CD14-positive monocyte (primary cell): Measurements from ENCODE around the gene CENPU. TPM values are rescaled to one million over a fixed set of nuclear protein-coding genes. Genes with fewer than 3 reads are reported as not detected.
A peak's percentile ranks its signal among the peaks of the same experiment; 100 is the strongest.
"Not testable (repeated sequence)": the region's sequence is repeated elsewhere in the genome, so short reads cannot be mapped to it uniquely, and the experiment has no call there.

Experiments
- DNase-seq, 3 donors: peaks; one replicate each; pipeline ENCODE4 v3.0.0-alpha.2; 2011 to 2022
- H2AFZ ChIP-seq: 2 replicates; pipeline ENCODE4 v1.6.0; 2012; ENCODE audit warnings: mild to moderate bottlenecking, low read depth, low read length, inconsistent platforms; ENCODE audit not compliant: insufficient read depth, poor library complexity, severe bottlenecking
- H3K27ac ChIP-seq, 2 donors: 1 replicate in 1 of 2; 2 replicates in 1 of 2; pipeline ENCODE4 v1.5.1; 2012 to 2013; ENCODE audit warnings: low read length in 2 of 2, control low read depth in 1 of 2, inconsistent platforms in 1 of 2, low read depth in 1 of 2, mild to moderate bottlenecking in 1 of 2
- H3K27me3 ChIP-seq, 2 donors: one replicate each; pipeline versions ENCODE4 v1.6.0 to v1.6.1; 2011 to 2013; ENCODE audit warnings: low read length in 2 of 2; ENCODE audit not compliant: control insufficient read depth in 2 of 2, insufficient read depth in 2 of 2
- H3K36me3 ChIP-seq, 2 donors: replicated peaks in 1 of 2; 1 replicate in 1 of 2; 2 replicates in 1 of 2; pipeline versions ENCODE4 v1.5.1 to v1.6.1; 2012 to 2013; ENCODE audit warnings: low read length in 2 of 2, control low read depth in 1 of 2, inconsistent platforms in 1 of 2, mild to moderate bottlenecking in 1 of 2; ENCODE audit not compliant: insufficient read depth in 2 of 2, control insufficient read depth in 1 of 2
- H3K4me1 ChIP-seq, 2 donors: 1 replicate in 1 of 2; 2 replicates in 1 of 2; pipeline versions ENCODE4 v1.5.1 to v1.6.1; 2012 to 2013; ENCODE audit warnings: low read length in 2 of 2, control low read depth in 1 of 2, inconsistent platforms in 1 of 2, mild to moderate bottlenecking in 1 of 2, moderate library complexity in 1 of 2; ENCODE audit not compliant: insufficient read depth in 2 of 2, control insufficient read depth in 1 of 2
- H3K4me2 ChIP-seq: replicated peaks from 2 replicates; pipeline ENCODE3; 2012; ENCODE audit warnings: low read length, moderate library complexity, mild to moderate bottlenecking; ENCODE audit not compliant: poor library complexity, severe bottlenecking; ENCODE audit errors: extremely low read depth
- H3K4me3 ChIP-seq, 3 experiments: fragments of 200-600 bp in 1 of 3; sonication (generic) in 1 of 3; replicated peaks in 1 of 3; 1 replicate in 2 of 3; 2 replicates in 1 of 3; pipeline ENCODE4 v1.5.1; 2011 to 2013; ENCODE audit warnings: low read length in 3 of 3, mild to moderate bottlenecking in 3 of 3, control low read depth in 2 of 3, low read depth in 2 of 3, inconsistent platforms in 1 of 3, moderate library complexity in 1 of 3
- H3K79me2 ChIP-seq: 2 replicates; pipeline ENCODE4 v1.6.0; 2012; ENCODE audit warnings: mild to moderate bottlenecking, control low read depth, inconsistent platforms, low read length, moderate library complexity; ENCODE audit not compliant: insufficient read depth
- H3K9ac ChIP-seq: 2 replicates; pipeline ENCODE4 v1.6.0; 2017; ENCODE audit warnings: low read length, mild to moderate bottlenecking; ENCODE audit not compliant: insufficient read depth, poor library complexity, severe bottlenecking
- H3K9me3 ChIP-seq, 2 donors: replicated peaks in 1 of 2; 1 replicate in 1 of 2; 2 replicates in 1 of 2; pipeline versions ENCODE4 v1.5.1 to v1.6.1; 2012 to 2013; ENCODE audit warnings: low read length in 2 of 2, control low read depth in 1 of 2; ENCODE audit not compliant: control insufficient read depth in 1 of 2, insufficient read depth in 1 of 2
- H4K20me1 ChIP-seq: 2 replicates; pipeline ENCODE4 v1.6.0; 2012; ENCODE audit warnings: mild to moderate bottlenecking, low read length, control low read depth, moderate library complexity; ENCODE audit not compliant: insufficient read depth
- H3K27ac Mint-ChIP-seq, 7 donors: one replicate each; pipeline ENCODE4 v1.8.0; 2020; ENCODE audit warnings: mild to moderate bottlenecking in 7 of 7, mixed read lengths in 7 of 7, moderate library complexity in 6 of 7, inconsistent platforms in 2 of 7
- H3K27me3 Mint-ChIP-seq, 3 donors: one replicate each; pipeline ENCODE4 v1.8.0; 2021 to 2022; ENCODE audit warnings: low read depth in 3 of 3, mild to moderate bottlenecking in 3 of 3, mixed read lengths in 3 of 3, moderate library complexity in 3 of 3, inconsistent platforms in 1 of 3
- H3K36me3 Mint-ChIP-seq, 2 donors: one replicate each; pipeline ENCODE4 v1.8.0; 2020; ENCODE audit warnings: mixed read lengths in 2 of 2, inconsistent platforms in 1 of 2, mild to moderate bottlenecking in 1 of 2
- H3K4me1 Mint-ChIP-seq: one replicate; pipeline ENCODE4 v1.8.0; 2020; ENCODE audit warnings: mild to moderate bottlenecking, mixed read lengths
- H3K4me3 Mint-ChIP-seq, 2 donors: one replicate each; pipeline ENCODE4 v1.8.0; 2020; ENCODE audit warnings: mild to moderate bottlenecking in 2 of 2, mixed read lengths in 2 of 2, moderate library complexity in 1 of 2
- H3K9me3 Mint-ChIP-seq, 7 donors: one replicate each; pipeline ENCODE4 v1.8.0; 2020 to 2022; ENCODE audit warnings: mixed read lengths in 7 of 7, mild to moderate bottlenecking in 6 of 7, moderate library complexity in 6 of 7, inconsistent platforms in 2 of 7
- WGBS: methylation state at CpG from one replicate; pipeline ENCODE4 v1.1.5; 2013; ENCODE audit warnings: missing lambda C conversion rate; ENCODE audit not compliant: insufficient coverage; 5-methylcytosine and 5-hydroxymethylcytosine counted together
- intact Hi-C, 2 donors: fragments of 100-400 bp; cut with micrococcal nuclease; formaldehyde crosslinking; loops; one replicate each; pipeline versions ENCODE4 v1.15.0 to v1.15.1; 2023
- polyA minus RNA-seq: library from RNA; depleted of rRNA, polyadenylated mRNA; stranded (reverse); fragments of >200 nt; gene quantifications from 2 replicates; pipeline ENCODE4 v1.2.3, GENCODE V29; 2012
- polyA plus RNA-seq, 3 donors: library from polyadenylated mRNA; depleted of rRNA in 1 of 3; unstranded in 2 of 3; stranded (reverse) in 1 of 3; fragments of 300-500 nt in 2 of 3; fragments of >200 nt in 1 of 3; fragmentation: Illumina TruSeq in 2 of 3; gene quantifications; 1 replicate in 2 of 3; 2 replicates in 1 of 3; pipeline ENCODE4 v1.2.3, GENCODE V29; 2012 to 2021
- total RNA-seq, 12 experiments: library from RNA in 1 of 12; stranded (reverse) in 1 of 12; fragments of 120-200 nt in 1 of 12; gene quantifications; one replicate each; pipeline ENCODE4 v1.2.4 and lab custom pipeline; 2013 to 2026; ENCODE audit warnings: mixed read lengths in 6 of 12, inconsistent platforms in 1 of 12
- TF ChIP-seq, protein P1 (sequence below): fragments of 200-600 bp; IDR thresholded peaks from one replicate; pipeline ENCODE4 v1.8.0; 2022; ENCODE audit warnings: antibody characterized with exemption, mild to moderate bottlenecking

Gene CENPU
- total RNA-seq (2013) = 3.8 TPM
- polyA plus RNA-seq = 1 to 10 TPM; 1.2 to 1.6 (median 1.5) TPM
- polyA minus RNA-seq = 0.56 and 0.69 TPM in 2 replicates
- 3.9 to 23.1 (median 8.3) reads per million in 11 experiments for total RNA-seq (lab: John Stamatoyannopoulos, UW)

DNA sequence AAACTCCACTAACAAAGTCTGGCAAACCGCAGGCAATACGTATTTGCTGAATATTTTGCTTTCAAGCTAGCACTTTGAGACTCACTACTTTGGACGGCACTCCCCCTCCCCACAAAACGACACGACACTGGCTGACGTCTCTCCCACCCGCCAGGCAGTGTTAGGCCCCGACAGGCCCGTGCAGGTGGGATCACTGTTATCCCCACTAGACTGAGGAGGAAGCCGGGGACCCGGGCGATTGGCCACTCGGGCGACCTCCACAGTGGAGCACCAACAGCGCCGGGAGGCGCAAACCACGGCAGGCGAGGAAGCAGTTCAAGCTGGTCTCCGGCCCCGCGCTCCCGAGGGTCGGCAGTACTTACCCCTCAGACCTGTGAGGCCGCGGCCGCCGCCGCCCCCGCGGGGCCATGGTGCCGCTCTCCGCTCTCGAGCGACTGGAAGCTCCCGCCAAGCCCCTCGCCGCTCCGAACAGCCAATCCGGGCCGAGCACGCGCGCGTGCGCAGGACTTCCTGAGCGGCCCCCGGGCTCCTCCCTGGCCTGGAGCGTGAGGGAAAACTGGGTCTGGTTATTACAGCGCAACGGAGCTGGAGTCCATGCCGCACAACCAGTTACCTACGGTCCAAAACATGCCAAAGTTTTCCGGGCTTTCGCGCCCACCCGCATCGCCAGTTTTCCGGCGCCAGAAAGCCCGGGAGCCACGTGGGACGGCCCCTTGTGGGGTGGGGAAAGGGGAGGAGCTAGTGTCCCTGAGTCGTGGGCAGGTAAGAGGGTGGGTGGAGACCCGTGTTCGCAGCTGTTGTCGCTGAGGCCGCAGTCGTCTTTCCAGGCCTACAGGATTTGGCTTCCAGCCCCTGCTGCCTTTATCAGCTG lies at the start of gene CENPU:
TSS of gene CENPU (minus strand) at position 443 of the 871 bp plus-strand sequence. CDS start at position 409, 34 bp downstream.
- TF ChIP-seq, protein P1, sequence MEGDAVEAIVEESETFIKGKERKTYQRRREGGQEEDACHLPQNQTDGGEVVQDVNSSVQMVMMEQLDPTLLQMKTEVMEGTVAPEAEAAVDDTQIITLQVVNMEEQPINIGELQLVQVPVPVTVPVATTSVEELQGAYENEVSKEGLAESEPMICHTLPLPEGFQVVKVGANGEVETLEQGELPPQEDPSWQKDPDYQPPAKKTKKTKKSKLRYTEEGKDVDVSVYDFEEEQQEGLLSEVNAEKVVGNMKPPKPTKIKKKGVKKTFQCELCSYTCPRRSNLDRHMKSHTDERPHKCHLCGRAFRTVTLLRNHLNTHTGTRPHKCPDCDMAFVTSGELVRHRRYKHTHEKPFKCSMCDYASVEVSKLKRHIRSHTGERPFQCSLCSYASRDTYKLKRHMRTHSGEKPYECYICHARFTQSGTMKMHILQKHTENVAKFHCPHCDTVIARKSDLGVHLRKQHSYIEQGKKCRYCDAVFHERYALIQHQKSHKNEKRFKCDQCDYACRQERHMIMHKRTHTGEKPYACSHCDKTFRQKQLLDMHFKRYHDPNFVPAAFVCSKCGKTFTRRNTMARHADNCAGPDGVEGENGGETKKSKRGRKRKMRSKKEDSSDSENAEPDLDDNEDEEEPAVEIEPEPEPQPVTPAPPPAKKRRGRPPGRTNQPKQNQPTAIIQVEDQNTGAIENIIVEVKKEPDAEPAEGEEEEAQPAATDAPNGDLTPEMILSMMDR = no peak
- peak within 1 kb of the TSS; percentile 91 to 97 for H3K4me3 Mint-ChIP-seq
- intact Hi-C loops = loop anchor here (5.0 kb wide), 1 partner anchor 87 kb away; the partner anchor contains the start of genes CASP3 (in 2 of the 2) and PRIMPOL (in 2 of the 2)
- under 1% methylated on average over 64 of the region's 69 CpGs for WGBS
- peaks cover 4 to 7% of the 10 kb centered on the region in 2 donors for H3K36me3 Mint-ChIP-seq
- peak within 1 kb of the TSS; percentile 76 to 90 (median 85) for H3K27ac Mint-ChIP-seq
- peaks cover 20% of the 10 kb centered on the region for H3K4me1 Mint-ChIP-seq
- H3K4me3 ChIP-seq = peak within 1 kb of the TSS; percentile 73 to 95 (median 90)
- peaks cover 10 to 24% of the 10 kb centered on the region in 2 donors for H3K4me1 ChIP-seq
- no peaks in the 10 kb centered on the region for H3K9me3 ChIP-seq
- peak within 1 kb of the TSS; percentile 26 to 69 for H3K27ac ChIP-seq
- peak within 1 kb of the TSS; percentile 93 for H3K4me2 ChIP-seq
- no peaks in the 10 kb centered on the region for H3K27me3 ChIP-seq
- H3K79me2 ChIP-seq = peaks cover 51% of the 10 kb centered on the region
- peak; percentile 90 to 95 (median 90) for DNase-seq
- H3K36me3 ChIP-seq = peaks cover 3 to 16% of the 10 kb centered on the region in 2 donors
- peaks cover 0 to under 1% (median 0%) of the 10 kb centered on the region in 7 donors for H3K9me3 Mint-ChIP-seq
- peak within 1 kb of the TSS; percentile 95 for H2AFZ ChIP-seq
- peak within 1 kb of the TSS; percentile 75 for H3K9ac ChIP-seq
- H3K27me3 Mint-ChIP-seq = peaks cover 0 to 2% (median 0%) of the 10 kb centered on the region in 3 donors
- H4K20me1 ChIP-seq = no peaks in the 10 kb centered on the region

GRCh38 chr4:184782731-184783373 lies 49.0 kb upstream of the CENPU start:
- no peak overlapping the region for H3K4me3 ChIP-seq
- H3K36me3 ChIP-seq = peaks cover 70 to 95% of the 10 kb centered on the region in 2 donors
- peak overlapping the region; percentile 31 to 48 for H3K4me3 Mint-ChIP-seq
- no peak overlapping the region for H3K9ac ChIP-seq
- peaks cover 33% of the 10 kb centered on the region for H3K4me1 Mint-ChIP-seq
- peaks cover 3 to 9% (median 5%) of the 10 kb centered on the region in 7 donors for H3K9me3 Mint-ChIP-seq
- H3K27ac Mint-ChIP-seq = peak overlapping the region; percentile 68 to 92 (median 82)
- peak overlapping the region; percentile 49 to 64 for H3K27ac ChIP-seq
- H3K9me3 ChIP-seq = no peaks in the 10 kb centered on the region
- H3K27me3 ChIP-seq = no peaks in the 10 kb centered on the region
- H3K79me2 ChIP-seq = no peaks in the 10 kb centered on the region
- peak in 2 of 3 donors; percentile 13 to 24 for DNase-seq
- H3K4me2 ChIP-seq = peak overlapping the region; percentile 4
- no peaks in the 10 kb centered on the region for H3K27me3 Mint-ChIP-seq
- H2AFZ ChIP-seq = no peak overlapping the region
- peaks cover 99% of the 10 kb centered on the region for H4K20me1 ChIP-seq
- 3% methylated on average over 12 of the region's 17 CpGs for WGBS
- TF ChIP-seq, protein P1 = no peak
- H3K4me1 ChIP-seq = peaks cover 25 to 29% of the 10 kb centered on the region in 2 donors
- intact Hi-C loops = no loop called here
- H3K36me3 Mint-ChIP-seq = peaks cover 89 to 98% of the 10 kb centered on the region in 2 donors

GRCh38 chr4:184779160-184779559 lies 45.3 kb upstream of the CENPU start:
- H3K9ac ChIP-seq, H3K9me3 Mint-ChIP-seq, H3K9me3 ChIP-seq, H3K27me3 ChIP-seq, H3K27me3 Mint-ChIP-seq, H3K4me2 ChIP-seq, H3K4me3 ChIP-seq, H3K27ac ChIP-seq, intact Hi-C loops, H3K79me2 ChIP-seq, DNase-seq, H3K4me3 Mint-ChIP-seq, H2AFZ ChIP-seq: not testable (repeated sequence)
- peaks cover 25 to 29% of the 10 kb centered on the region in 2 donors for H3K4me1 ChIP-seq
- 100% methylated on average over 1 of the region's 4 CpGs for WGBS
- peaks cover 87 to 94% of the 10 kb centered on the region in 2 donors for H3K36me3 Mint-ChIP-seq
- peak overlapping the region in 1 of 7 donors; percentile 12 for H3K27ac Mint-ChIP-seq
- H4K20me1 ChIP-seq = peaks cover 99% of the 10 kb centered on the region
- H3K4me1 Mint-ChIP-seq = peaks cover 27% of the 10 kb centered on the region
- peaks cover 65 to 96% of the 10 kb centered on the region in 2 donors for H3K36me3 ChIP-seq
